GM12878 (cell line): ENCODE data around the gene CABLES1. TPM values are rescaled to one million over a fixed set of nuclear protein-coding genes. Genes with fewer than 3 reads are reported as not detected.

Experiments
- ATAC-seq: fragments of 200-7000 bp; cut with Tn5 transposase; 3 replicates; pipeline ENCODE4 v1.9.1; 2020; ENCODE audit warnings: mild to moderate bottlenecking, moderate library complexity
- BruUV-seq: library from RNA; stranded (reverse); fragments of 400-500 nt; replicated peaks from 2 replicates; lab custom pipeline; 2021; lab: Mats Ljungman, UMichigan
- CTCF ChIA-PET: fragments of 300-600 bp; sonication (Branson Sonifier 250); formaldehyde crosslinking; extraction: SDS; loops from one replicate; lab custom pipeline; 2021; ENCODE audit warnings: inconsistent platforms; lab: Yijun Ruan, JAX
- POLR2A ChIA-PET: fragments of 350-600 bp; formaldehyde crosslinking; extraction: SDS; loops from one replicate; lab custom pipeline; 2021; ENCODE audit warnings: inconsistent platforms; lab: Charles Lee
- RAD21 ChIA-PET: fragments of 300-600 bp; sonication (Branson Sonifier 250); formaldehyde crosslinking; loops from one replicate; lab custom pipeline; 2023; ENCODE audit warnings: antibody characterized with exemption; ENCODE audit not compliant: unreplicated experiment; lab: Charles Lee
- SMC1A ChIA-PET: fragments of 300-600 bp; sonication (Branson Sonifier 250); formaldehyde crosslinking; loops from one replicate; lab custom pipeline; 2023; ENCODE audit not compliant: unreplicated experiment, uncharacterized antibody; lab: Charles Lee
- DNase-seq: peaks from one replicate; pipeline ENCODE4 v3.0.0-alpha.2; 2011; ENCODE audit warnings: low read depth, low spot score
- FAIRE-seq: peaks from 3 replicates; lab custom pipeline; 2011; peaks lifted over from hg19 to GRCh38; lab: Jason Lieb, UNC
- H2AFZ ChIP-seq: 2 replicates; pipeline ENCODE4 v1.6.0; 2011; ENCODE audit warnings: low read depth, low read length, control low read depth; ENCODE audit not compliant: control insufficient read depth
- H3K27ac ChIP-seq: 2 replicates; pipeline ENCODE4 v1.5.1; 2011; ENCODE audit warnings: control low read depth; ENCODE audit not compliant: control insufficient read depth, insufficient read depth
- H3K27me3 ChIP-seq, 2 experiments: replicated peaks in 1 of 2; 2 replicates each; pipeline versions ENCODE4 v1.6.0 to v1.6.1; 2011; ENCODE audit warnings: low read length in 1 of 2; ENCODE audit not compliant: control insufficient read depth in 2 of 2, insufficient read depth in 2 of 2
- H3K36me3 ChIP-seq, 2 experiments: 2 replicates each; pipeline ENCODE4 v1.5.1; 2011; ENCODE audit warnings: low read length in 1 of 2; ENCODE audit not compliant: control insufficient read depth in 2 of 2, insufficient read depth in 2 of 2
- H3K4me1 ChIP-seq: 2 replicates; pipeline ENCODE4 v1.6.1; 2011; ENCODE audit warnings: mild to moderate bottlenecking, low read length, moderate library complexity, mixed read lengths; ENCODE audit not compliant: control insufficient read depth, insufficient read depth
- H3K4me2 ChIP-seq: 2 replicates; pipeline ENCODE4 v1.6.0; 2011; ENCODE audit warnings: control low read depth; ENCODE audit not compliant: control insufficient read depth, insufficient read depth
- H3K4me3 ChIP-seq: fragments of 200-600 bp; sonication (generic); 2 replicates; pipeline ENCODE4 v1.5.1; 2016
- H3K79me2 ChIP-seq: 2 replicates; pipeline ENCODE4 v1.6.0; 2011; ENCODE audit warnings: low read length; ENCODE audit not compliant: control insufficient read depth, insufficient read depth
- H3K9ac ChIP-seq: 2 replicates; pipeline ENCODE4 v1.8.0; 2011; ENCODE audit warnings: low read length, control low read depth, mixed read lengths; ENCODE audit not compliant: control insufficient read depth, insufficient read depth
- H3K9me3 ChIP-seq: replicated peaks from 3 replicates; pipeline ENCODE4 v1.5.1; 2011; ENCODE audit warnings: mild to moderate bottlenecking, low read length; ENCODE audit not compliant: control insufficient read depth, insufficient read depth
- H4K20me1 ChIP-seq: 2 replicates; pipeline ENCODE4 v1.6.0; 2011; ENCODE audit not compliant: control insufficient read depth, insufficient read depth
- CBFB ChIP-seq: IDR thresholded peaks from 2 replicates; pipeline ENCODE4 v1.6.1; 2016; ENCODE audit warnings: antibody characterized with exemption, low read depth
- PBX3 ChIP-seq: IDR thresholded peaks from 2 replicates; pipeline ENCODE4 v1.6.1; 2011; ENCODE audit warnings: mild to moderate bottlenecking, low read depth, low read length, moderate library complexity; ENCODE audit not compliant: insufficient replicate concordance
- RUNX3 ChIP-seq: IDR thresholded peaks from 2 replicates; pipeline ENCODE4 v1.6.1; 2012; ENCODE audit warnings: low read length, inconsistent platforms
- SIN3A ChIP-seq: IDR thresholded peaks from 2 replicates; pipeline ENCODE4 v1.6.1; 2012; ENCODE audit warnings: low read depth, low read length, improper control_type of control experiment
- WGBS: methylation state at CpG from one replicate; pipeline ENCODE4 v1.1.6; 2016; ENCODE audit warnings: low lambda C conversion rate; ENCODE audit not compliant: insufficient replicate concordance, insufficient coverage; ENCODE audit errors: missing lambda C conversion rate; 5-methylcytosine and 5-hydroxymethylcytosine counted together
- in situ Hi-C: fragments of 300-500 bp; cut with MboI; formaldehyde crosslinking; loops from 9 replicates; pipeline ENCODE4 v1.14.3; 2018; ENCODE audit warnings: mixed read lengths
- intact Hi-C: fragments of 100-400 bp; cut with micrococcal nuclease; formaldehyde crosslinking; loops from one replicate; pipeline ENCODE4 v1.14.2; 2022; ENCODE audit not compliant: unreplicated experiment
- polyA plus RNA-seq, 11 experiments: library from polyadenylated mRNA; depleted of rRNA in 4 of 11; unstranded in 6 of 11; stranded (reverse) in 5 of 11; fragments of >200 nt; fragmentation: Nextera tagmentation in 4 of 11; fragmentation: Illumina TruSeq in 1 of 11; extraction: Ambion mirVana in 4 of 11; extraction: Trizol in 1 of 11; gene quantifications; 1 replicate in 1 of 11; 2 replicates in 10 of 11; pipeline versions ENCODE4 v1.2.1 to v1.2.3, GENCODE V29; 2011 to 2016; ENCODE audit warnings: inconsistent platforms in 2 of 11, missing spikeins in 2 of 11, low read depth in 1 of 11
- total RNA-seq, 4 experiments: library from RNA; depleted of rRNA in 3 of 4; stranded (reverse); fragments of >200 nt in 3 of 4; fragmentation: Illumina TruSeq in 1 of 4; extraction: Trizol in 1 of 4; gene quantifications; 2 replicates each; pipeline versions ENCODE4 v1.2.1 to v1.2.3, GENCODE V29; 2013 to 2021

CABLES1 gene
- total and polyA plus RNA-seq, 10 of the 15 experiments (the other 5 are each of a cell fraction or from before 2014, with no cell fraction given): 2.9 to 27.2 (median 8.2) TPM

- DNase-seq (no peak), FAIRE-seq (no peak), ATAC-seq (peak; percentile 81)
- SMC1A ChIA-PET: interaction anchor here (1.3 to 1.9 kb wide), 3 partner anchors 31 to 194 kb away, joined by 4 to 7 read pairs (median 6); no protein-coding TSS in a partner anchor
- Histone ChIP-seq H3K4me3 (no peak overlapping the region), H3K27ac (no peak overlapping the region), H3K9me3 (no peaks in the 10 kb centered on the region), H3K9ac (no peak overlapping the region), H3K4me1 (no peaks in the 10 kb centered on the region; the same call in 1 of the 2 replicates), H3K4me2 (no peak overlapping the region; the same call in 1 of the 2 replicates), H2AFZ (no peak overlapping the region), H3K36me3 (peaks cover 0 to 8% of the 10 kb centered on the region in 2 experiments; a peak in 3 of 4 replicates), H3K27me3 (no peaks in the 10 kb centered on the region), H3K79me2 (peaks cover 12% of the 10 kb centered on the region), H4K20me1 (no peaks in the 10 kb centered on the region)
- RAD21 ChIA-PET: interaction anchor here (1.1 kb wide), 1 partner anchor 24 kb away, joined by 3 read pairs; no protein-coding TSS in a partner anchor
- intact Hi-C loops (no loop called here), in situ Hi-C loops (no loop called here)
- TF ChIP-seq PBX3 (no peak), CBFB (0 out of 2 replicates have a peak, but pooled peaks have one; percentile 27), SIN3A (no peak), RUNX3 (peak; percentile 68)
- POLR2A ChIA-PET: no interaction called here
- CTCF ChIA-PET: interaction anchor here (1.1 to 1.2 kb wide), 2 partner anchors 10 to 42 kb away, joined by 3 read pairs; no protein-coding TSS in a partner anchor
- no TSS peak for BruUV-seq
- WGBS: 72% methylated on average over 9 of the region's 9 CpGs
Observed at GRCh38 chr18:23165271-23166068, 30.2 kb downstream of the CABLES1 start.
